Testis (tissue), 2 donors: Measurements from ENCODE around the gene SEPTIN8.

Experiments
- POLR2A ChIP-seq: fragments of 450-650 bp; IDR thresholded peaks from one replicate; pipeline ENCODE4 v1.6.1; 2017; ENCODE audit warnings: antibody characterized with exemption, mild to moderate bottlenecking, moderate library complexity
- TF ChIP-seq, protein P1 (sequence below), 3 experiments: fragments of 450-650 bp in 2 of 3; fragments of 200-600 bp in 1 of 3; sonication (generic) in 1 of 3; IDR thresholded peaks; one replicate each; pipeline ENCODE4 v1.5.1; 2016 to 2019; ENCODE audit warnings: antibody characterized with exemption in 3 of 3, mild to moderate bottlenecking in 2 of 3, moderate library complexity in 1 of 3

- no peak for TF ChIP-seq POLR2A
- TF ChIP-seq, protein P1, sequence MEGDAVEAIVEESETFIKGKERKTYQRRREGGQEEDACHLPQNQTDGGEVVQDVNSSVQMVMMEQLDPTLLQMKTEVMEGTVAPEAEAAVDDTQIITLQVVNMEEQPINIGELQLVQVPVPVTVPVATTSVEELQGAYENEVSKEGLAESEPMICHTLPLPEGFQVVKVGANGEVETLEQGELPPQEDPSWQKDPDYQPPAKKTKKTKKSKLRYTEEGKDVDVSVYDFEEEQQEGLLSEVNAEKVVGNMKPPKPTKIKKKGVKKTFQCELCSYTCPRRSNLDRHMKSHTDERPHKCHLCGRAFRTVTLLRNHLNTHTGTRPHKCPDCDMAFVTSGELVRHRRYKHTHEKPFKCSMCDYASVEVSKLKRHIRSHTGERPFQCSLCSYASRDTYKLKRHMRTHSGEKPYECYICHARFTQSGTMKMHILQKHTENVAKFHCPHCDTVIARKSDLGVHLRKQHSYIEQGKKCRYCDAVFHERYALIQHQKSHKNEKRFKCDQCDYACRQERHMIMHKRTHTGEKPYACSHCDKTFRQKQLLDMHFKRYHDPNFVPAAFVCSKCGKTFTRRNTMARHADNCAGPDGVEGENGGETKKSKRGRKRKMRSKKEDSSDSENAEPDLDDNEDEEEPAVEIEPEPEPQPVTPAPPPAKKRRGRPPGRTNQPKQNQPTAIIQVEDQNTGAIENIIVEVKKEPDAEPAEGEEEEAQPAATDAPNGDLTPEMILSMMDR (IDR thresholded peaks at IDR 0.05) = no peak
Measured at GRCh38 chr5:132761321-132762240, 15.5 kb downstream of the SEPTIN8 start.
